Measurements from ENCODE around the gene TRIM47.

TRIM47 gene

GRCh38 chr17:75842963-75843576 is 35.3 kb downstream of the TRIM47 start:
- Histone ChIP-seq H3K4me3 (ENCODE audit: low read length) (no peak overlapping the region), H3K27me3 (replicated peaks; ENCODE audit: insufficient read depth, low read length) (peaks cover 7% of the 10 kb centered on the region; the same call in 1 of the 2 replicates), H3K79me2 (ENCODE audit: low read length) (no peaks in the 10 kb centered on the region), H3K4me1 (ENCODE audit: low read length) (no peaks in the 10 kb centered on the region), H3K9me2 (replicated peaks; ENCODE audit: insufficient read depth, low read length) (no peaks in the 10 kb centered on the region), H3K9ac (ENCODE audit: low read length) (no peak overlapping the region), H4K20me1 (ENCODE audit: insufficient read depth, low read length) (no peaks in the 10 kb centered on the region), H3K27ac (ENCODE audit: low read length) (no peak overlapping the region), H3K4me2 (ENCODE audit: low read depth, low read length) (no peak overlapping the region), H3F3A (ENCODE audit: insufficient read depth, low read length) (no peaks in the 10 kb centered on the region), H3K9me3 (replicated peaks; ENCODE audit: insufficient read depth, low read length) (no peaks in the 10 kb centered on the region), H3K36me3 (replicated peaks; ENCODE audit: insufficient read depth, low read length) (no peaks in the 10 kb centered on the region), H2AFZ (ENCODE audit: low read length) (no peak overlapping the region)
- TF ChIP-seq EZH2phosphoT487 (IDR thresholded peaks at IDR 0.05; ENCODE audit: low read length) (no peak), CTCF (IDR thresholded peaks at IDR 0.05; ENCODE audit: low read length) (no peak), EZH2 (optimal IDR thresholded peaks at IDR 0.05; ENCODE audit: low read depth, low read length) (no peak)
- no peak for DNase-seq

GRCh38 chr17:75842411-75842810 is 36.0 kb downstream of the TRIM47 start:
- Histone ChIP-seq H3K36me3 (replicated peaks; ENCODE audit: insufficient read depth, low read length) (no peaks in the 10 kb centered on the region), H3K79me2 (ENCODE audit: low read length) (no peaks in the 10 kb centered on the region), H3K27ac (ENCODE audit: low read length) (no peak overlapping the region), H3K4me3 (ENCODE audit: low read length) (no peak overlapping the region), H3K27me3 (replicated peaks; ENCODE audit: insufficient read depth, low read length) (peaks cover 7% of the 10 kb centered on the region; the same call in 1 of the 2 replicates), H3K4me1 (ENCODE audit: low read length) (no peaks in the 10 kb centered on the region), H3K4me2 (ENCODE audit: low read depth, low read length) (no peak overlapping the region), H2AFZ (ENCODE audit: low read length) (no peak overlapping the region), H3F3A (ENCODE audit: insufficient read depth, low read length) (no peaks in the 10 kb centered on the region), H3K9me2 (replicated peaks; ENCODE audit: insufficient read depth, low read length) (no peaks in the 10 kb centered on the region), H3K9me3 (replicated peaks; ENCODE audit: insufficient read depth, low read length) (no peaks in the 10 kb centered on the region), H4K20me1 (ENCODE audit: insufficient read depth, low read length) (no peaks in the 10 kb centered on the region), H3K9ac (ENCODE audit: low read length) (no peak overlapping the region)
- no peak for TF ChIP-seq EZH2phosphoT487 (IDR thresholded peaks at IDR 0.05; ENCODE audit: low read length)
- no peak for TF ChIP-seq EZH2 (optimal IDR thresholded peaks at IDR 0.05; ENCODE audit: low read depth, low read length)
- no peak for TF ChIP-seq CTCF (IDR thresholded peaks at IDR 0.05; ENCODE audit: low read length)
- DNase-seq = no peak

GRCh38 chr17:75840799-75841164 is 37.6 kb downstream of the TRIM47 start:
- peaks cover 7% of the 10 kb centered on the region; the same call in 1 of the 2 replicates for H3K27me3 ChIP-seq (replicated peaks; ENCODE audit: insufficient read depth, low read length)
- H3K4me2 ChIP-seq (ENCODE audit: low read depth, low read length) = no peak overlapping the region
- no peak overlapping the region for H3K27ac ChIP-seq (ENCODE audit: low read length)
- H4K20me1 ChIP-seq (ENCODE audit: insufficient read depth, low read length) = no peaks in the 10 kb centered on the region
- H3K9ac ChIP-seq (ENCODE audit: low read length) = no peak overlapping the region
- H3K4me3 ChIP-seq (ENCODE audit: low read length) = no peak overlapping the region
- H3K9me3 ChIP-seq (replicated peaks; ENCODE audit: insufficient read depth, low read length) = no peaks in the 10 kb centered on the region
- H2AFZ ChIP-seq (ENCODE audit: low read length) = no peak overlapping the region
- no peaks in the 10 kb centered on the region for H3K4me1 ChIP-seq (ENCODE audit: low read length)
- no peak for DNase-seq
- no peaks in the 10 kb centered on the region for H3F3A ChIP-seq (ENCODE audit: insufficient read depth, low read length)
- no peaks in the 10 kb centered on the region for H3K9me2 ChIP-seq (replicated peaks; ENCODE audit: insufficient read depth, low read length)
- no peaks in the 10 kb centered on the region for H3K79me2 ChIP-seq (ENCODE audit: low read length)
- no peaks in the 10 kb centered on the region for H3K36me3 ChIP-seq (replicated peaks; ENCODE audit: insufficient read depth, low read length)
- TF ChIP-seq CTCF (IDR thresholded peaks at IDR 0.05; ENCODE audit: low read length) (no peak), EZH2phosphoT487 (IDR thresholded peaks at IDR 0.05; ENCODE audit: low read length) (no peak), EZH2 (optimal IDR thresholded peaks at IDR 0.05; ENCODE audit: low read depth, low read length) (no peak)

All from MM.1S (cell line).